DLD1 (cell line): Measurements from ENCODE around the gene CTSK.
"Not testable (repeated sequence)": the region's sequence is repeated elsewhere in the genome, so short reads cannot be mapped to it uniquely, and the experiment has no call there.

Experiments used
- in situ Hi-C: cut with HindIII; loops from 2 replicates; pipeline ENCODE4 v1.10.0; 2017; ENCODE audit warnings: low sequenced_read_pairs

CTSK gene

DNA sequence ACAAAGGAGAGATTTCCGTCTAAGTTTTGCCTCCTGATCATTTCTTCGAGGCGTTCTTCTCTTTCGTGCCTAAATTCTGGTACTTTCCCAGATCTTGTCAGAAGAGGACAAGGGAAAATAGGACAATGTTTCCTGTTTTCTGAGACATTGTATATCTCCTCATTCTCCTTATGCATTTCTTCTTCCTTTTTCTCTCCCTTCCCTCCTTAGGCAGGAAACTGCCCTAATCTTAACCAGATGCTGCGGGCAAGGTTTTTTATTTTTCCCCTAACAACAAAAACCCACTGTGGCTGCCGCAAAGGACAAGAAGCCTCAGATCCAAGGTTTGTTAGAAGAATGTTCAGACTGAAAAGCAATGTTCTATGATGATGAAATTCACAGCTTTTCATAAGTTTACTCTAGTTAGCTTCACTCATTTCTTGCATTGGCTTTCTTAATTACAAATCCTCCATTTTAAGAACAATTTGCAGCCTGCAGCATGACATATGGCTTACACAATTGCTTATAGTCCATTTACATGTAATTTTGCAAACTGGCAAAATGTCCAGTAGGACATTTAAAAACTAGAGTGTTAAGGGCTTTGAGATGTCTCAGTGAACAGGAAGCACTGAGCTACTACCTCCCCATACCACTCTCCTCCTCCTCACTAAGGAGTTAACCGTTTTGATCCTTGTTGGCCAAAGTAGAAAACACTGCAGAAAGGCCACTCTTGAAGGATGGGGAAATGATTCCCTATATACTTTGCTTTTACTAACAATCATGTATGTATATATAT lies 624 bp downstream of the CTSK start:
- in situ Hi-C loops = no loop called here

DNA sequence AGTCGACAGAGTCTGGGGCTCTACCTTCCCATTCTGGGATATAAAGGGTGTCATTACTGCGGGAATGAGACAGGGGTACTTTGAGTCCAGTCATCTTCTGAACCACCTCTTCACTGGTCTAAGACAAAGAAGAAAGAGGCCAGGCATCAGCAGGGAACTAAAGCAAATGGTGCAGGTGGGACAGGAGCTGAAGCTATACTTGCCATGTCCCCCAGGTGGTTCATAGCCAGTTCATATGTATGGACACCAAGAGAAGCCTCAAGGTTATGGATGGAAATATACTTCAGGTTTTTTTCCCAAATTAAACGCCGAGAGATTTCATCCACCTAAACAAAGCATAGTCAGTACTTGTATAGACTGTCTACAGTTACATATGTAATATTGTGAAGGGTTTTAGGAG lies 2.2 kb downstream of the CTSK start:
- in situ Hi-C loops = no loop called here

- in situ Hi-C loops = no loop called here
Observed at GRCh38 chr1:150804671-150805070, 3.4 kb downstream of the CTSK start.

DNA sequence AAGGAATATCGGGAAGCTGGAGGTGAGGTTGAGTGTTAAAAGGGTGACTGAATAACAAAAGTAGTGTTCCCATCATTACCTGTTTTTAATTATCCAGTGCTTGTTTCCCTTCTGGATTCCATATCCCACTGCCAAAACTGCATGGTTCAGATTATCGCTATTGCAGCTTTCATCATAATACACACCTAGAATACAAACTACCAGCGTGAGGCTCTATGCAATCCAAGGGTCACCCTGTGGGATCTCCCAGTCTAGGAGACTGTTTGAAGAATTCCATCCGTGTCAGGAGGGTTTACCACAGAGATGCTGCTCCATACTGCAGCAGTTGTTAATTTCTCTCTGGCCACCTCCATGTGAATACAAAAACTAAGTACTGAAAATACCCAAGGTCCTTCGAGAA lies 9.0 kb downstream of the CTSK start:
- in situ Hi-C loops = no loop called here

- in situ Hi-C loops = no loop called here
Observed at GRCh38 chr1:150798525-150798924, 9.5 kb downstream of the CTSK start.

DNA sequence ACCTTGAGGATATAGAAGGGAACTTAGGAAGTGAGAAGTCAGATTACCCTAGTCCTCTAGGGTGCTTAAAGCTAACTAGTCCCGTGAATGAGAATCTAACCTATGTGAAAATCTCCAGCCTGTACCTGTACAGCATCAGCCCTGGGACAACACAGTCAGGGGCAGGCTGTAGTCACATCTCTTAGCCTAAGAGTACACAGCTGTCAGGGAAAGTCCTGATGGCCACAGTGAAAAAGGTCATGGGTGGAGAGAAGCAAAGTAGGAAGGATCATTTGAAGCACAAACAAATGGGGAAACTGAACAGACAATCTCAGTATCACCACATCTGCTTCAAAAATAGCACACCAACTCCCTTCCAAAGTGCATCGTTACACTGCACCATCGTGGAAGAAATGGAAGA lies 11.7 kb downstream of the CTSK start:
- in situ Hi-C loops = no loop called here

GRCh38 chr1:150793778-150794177 lies 14.3 kb downstream of the CTSK start:
- in situ Hi-C loops = not testable (repeated sequence)

DNA sequence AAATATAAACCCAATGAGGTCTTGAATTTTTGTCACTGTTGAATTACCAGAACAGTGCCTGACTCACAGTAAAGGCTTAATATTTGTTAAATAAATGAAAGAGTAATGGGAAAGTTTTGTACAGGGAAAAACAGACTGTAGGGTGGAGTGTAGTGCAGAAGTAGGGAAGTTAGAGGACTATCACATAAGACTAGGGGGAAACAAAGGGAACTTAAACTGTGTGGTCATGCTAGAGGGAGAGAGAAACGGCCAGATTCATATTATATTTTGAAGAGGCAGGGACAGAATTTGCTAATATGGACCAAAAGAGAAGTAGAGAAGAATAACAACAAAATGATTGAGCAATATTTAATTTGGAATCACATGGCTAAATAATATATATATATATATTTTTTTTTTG lies 14.8 kb downstream of the CTSK start:
- in situ Hi-C loops = no loop called here

- in situ Hi-C loops = no loop called here
Observed at GRCh38 chr1:150791585-150791984, 16.5 kb downstream of the CTSK start.

GRCh38 chr1:150789396-150789795 lies 18.7 kb downstream of the CTSK start:
- in situ Hi-C loops = no loop called here

- in situ Hi-C loops = no loop called here
Observed at GRCh38 chr1:150788946-150789345, 19.1 kb downstream of the CTSK start.

- in situ Hi-C loops = no loop called here
Observed at GRCh38 chr1:150787455-150787854, 20.6 kb downstream of the CTSK start.

DNA sequence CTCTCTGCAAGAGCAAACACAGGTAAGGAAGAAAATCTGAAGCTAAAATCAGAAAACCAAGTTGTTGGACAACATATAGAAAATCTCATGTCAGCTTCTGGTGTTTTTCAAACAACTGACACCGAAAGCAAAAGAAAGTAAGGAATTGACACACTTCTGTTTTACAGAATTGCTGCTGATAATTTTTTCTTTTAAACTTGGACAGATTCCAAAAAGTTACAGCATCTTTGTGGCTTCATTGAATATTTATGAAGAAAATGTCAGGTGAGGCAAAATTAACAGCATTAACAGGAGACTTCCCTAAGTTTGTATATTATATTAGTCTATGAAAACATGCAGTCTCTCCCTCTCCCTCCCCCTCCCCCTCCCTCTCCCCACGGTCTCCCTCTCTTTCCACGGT lies 27.6 kb downstream of the CTSK start:
- in situ Hi-C loops = no loop called here

GRCh38 chr1:150778409-150778808 lies 29.7 kb downstream of the CTSK start:
- in situ Hi-C loops = no loop called here

- in situ Hi-C loops = no loop called here
Observed at GRCh38 chr1:150777544-150777943, 30.5 kb downstream of the CTSK start.

DNA sequence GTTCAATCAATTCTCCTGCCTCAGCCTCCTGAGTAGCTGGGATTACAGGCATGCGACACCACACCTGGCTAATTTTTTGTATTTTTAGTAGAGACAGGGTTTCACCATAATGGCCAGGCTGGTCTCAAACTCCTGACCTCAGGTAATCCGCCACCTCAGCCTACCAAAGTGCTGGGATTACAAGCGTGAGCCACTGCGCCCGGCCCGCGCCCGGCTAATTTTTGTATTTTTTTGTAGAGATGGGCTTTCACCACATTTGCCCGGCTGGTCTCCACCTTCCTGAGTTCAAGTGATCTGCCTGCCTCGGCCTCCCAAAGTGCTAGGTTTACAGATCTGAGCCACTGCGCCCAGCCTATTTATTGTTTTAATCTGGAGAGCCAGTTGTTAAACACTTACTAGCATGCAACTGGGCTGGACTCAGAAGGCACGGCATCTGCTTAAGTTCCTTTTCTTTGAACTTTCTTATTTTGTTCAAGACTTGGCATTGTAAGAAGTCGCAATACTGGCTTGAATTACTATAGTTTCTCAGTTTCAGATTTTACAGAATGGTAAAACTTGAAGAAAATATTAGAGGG lies 32.0 kb downstream of the CTSK start:
- in situ Hi-C loops = not testable (repeated sequence)

GRCh38 chr1:150775276-150775675 lies 32.8 kb downstream of the CTSK start:
- in situ Hi-C loops = no loop called here

- in situ Hi-C loops = no loop called here
Observed at GRCh38 chr1:150772326-150772725, 35.7 kb downstream of the CTSK start.

DNA sequence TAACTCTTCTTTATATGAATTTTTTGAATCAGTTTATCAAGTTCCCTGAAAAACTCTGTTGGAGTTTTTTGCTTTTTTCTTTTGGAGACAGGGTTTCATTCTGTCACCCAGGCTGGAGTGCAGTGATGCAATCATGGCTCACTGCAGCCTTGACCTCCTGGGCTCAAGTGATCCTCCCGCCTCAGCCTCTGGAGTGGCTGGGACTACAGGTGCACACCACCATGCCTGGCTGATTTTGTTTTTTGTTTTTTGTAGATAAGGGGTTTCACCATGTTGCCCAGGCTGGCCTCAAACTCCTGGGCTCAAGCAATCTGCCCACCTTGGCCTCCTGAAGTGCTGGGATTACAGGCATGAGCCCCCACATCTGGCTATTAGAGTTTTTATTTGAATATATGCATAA lies 40.4 kb downstream of the CTSK start:
- in situ Hi-C loops = not testable (repeated sequence)

GRCh38 chr1:150765977-150766301 lies 42.1 kb downstream of the CTSK start:
- in situ Hi-C loops = not testable (repeated sequence)

DNA sequence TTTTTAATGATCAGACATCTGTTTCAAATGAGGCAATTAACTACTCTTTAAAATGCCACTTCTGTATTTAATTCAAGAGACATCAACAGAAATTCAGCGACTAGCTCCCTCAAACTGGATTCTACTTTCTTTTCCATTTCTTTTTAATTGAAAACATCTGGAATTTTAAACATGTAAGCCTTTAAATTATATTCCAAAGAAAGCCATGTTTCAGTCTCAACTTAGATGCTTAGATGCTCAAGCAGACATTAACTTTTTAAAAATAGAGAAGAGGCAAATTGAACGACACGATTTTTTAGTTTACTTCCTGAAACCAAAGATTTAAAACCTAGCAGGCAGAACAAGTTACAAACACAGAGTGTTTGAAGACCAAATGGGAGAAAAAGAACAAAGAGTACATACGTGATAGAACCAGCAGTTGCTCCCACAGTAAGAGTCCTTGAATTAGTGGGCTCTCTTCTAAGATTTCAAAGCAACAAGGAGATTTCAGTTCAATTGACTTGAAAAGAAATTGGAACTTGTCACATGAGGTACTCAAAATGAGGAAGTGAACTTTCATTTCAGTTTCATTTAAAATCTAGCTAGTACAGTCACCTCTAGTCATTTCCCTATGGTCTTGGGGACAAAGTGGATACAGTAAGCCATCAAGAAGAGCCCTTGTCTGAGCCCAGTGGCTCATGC lies 42.6 kb downstream of the CTSK start, which contains the start of gene CTSS:
Gene CTSS, minus strand, starts transcription at position 483 of the 681 bp plus-strand sequence. CDS start 1,015 bp downstream, outside the sequence.
- in situ Hi-C loops = no loop called here

DNA sequence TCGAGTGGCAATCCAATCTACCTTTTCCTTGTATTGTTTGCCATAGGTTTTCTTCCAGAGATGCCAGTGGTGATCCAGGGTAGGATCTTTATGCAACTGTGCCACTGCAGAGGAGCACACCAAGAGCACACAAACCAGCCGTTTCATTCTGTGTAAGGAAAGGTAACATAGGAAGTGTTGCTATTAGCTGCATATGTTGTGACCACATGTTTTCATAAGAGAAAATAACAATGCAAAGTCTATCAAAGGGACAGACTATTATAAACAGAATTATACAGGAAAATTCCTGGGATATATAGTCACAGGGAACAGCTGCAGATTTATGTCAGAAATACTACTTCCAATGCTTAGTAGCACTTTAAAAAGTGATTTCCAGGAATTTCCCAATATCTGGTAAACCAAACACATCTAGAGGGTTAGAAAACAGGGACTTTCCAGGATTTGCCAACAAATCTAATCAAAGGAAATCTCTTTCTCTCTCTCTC lies 43.4 kb downstream of the CTSK start:
- in situ Hi-C loops = no loop called here
